ENCODE results near the gene SLC35B4.

Gene SLC35B4

DNA sequence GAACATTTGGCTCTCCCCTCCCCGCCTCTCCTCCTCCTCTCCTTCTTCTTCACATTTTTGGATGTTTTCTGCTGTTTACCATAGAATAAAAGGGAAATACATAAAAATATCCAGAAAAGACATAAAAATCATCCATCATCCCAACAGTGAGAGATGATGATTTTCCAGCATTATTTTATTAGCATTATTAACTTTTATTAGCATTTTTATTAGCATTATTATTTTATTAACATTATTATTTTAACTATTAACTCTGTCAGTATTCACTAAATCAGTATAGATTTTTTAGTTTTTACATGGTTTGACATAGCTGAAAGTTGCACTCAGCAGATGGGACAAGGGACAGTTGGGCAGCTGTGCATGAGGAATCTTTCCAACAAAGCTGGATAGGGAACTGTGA lies 16.2 kb upstream of the SLC35B4 start:
- TF ChIP-seq EGR1 (IDR thresholded peaks at IDR 0.05) (no peak), YY1 (IDR thresholded peaks at IDR 0.05; ENCODE audit: low read depth) (no peak), NFIC (IDR thresholded peaks at IDR 0.05) (no peak), EP300 (IDR thresholded peaks at IDR 0.05; ENCODE audit: borderline replicate concordance) (no peak), CEBPB (IDR thresholded peaks at IDR 0.05) (no peak), TAF1 (IDR thresholded peaks at IDR 0.05; ENCODE audit: low read depth) (no peak), TCF12 (IDR thresholded peaks at IDR 0.05; ENCODE audit: low read depth) (no peak), TEAD4 (IDR thresholded peaks at IDR 0.05) (no peak), ZBTB7A (IDR thresholded peaks at IDR 0.05; ENCODE audit: low read depth) (no peak), RAD21 (IDR thresholded peaks at IDR 0.05; ENCODE audit: low read depth) (no peak), FOXM1 (IDR thresholded peaks at IDR 0.05; ENCODE audit: borderline replicate concordance, low read depth) (no peak), CREB1 (IDR thresholded peaks at IDR 0.05; ENCODE audit: low read depth) (no peak)
- TF ChIP-seq, protein P1, sequence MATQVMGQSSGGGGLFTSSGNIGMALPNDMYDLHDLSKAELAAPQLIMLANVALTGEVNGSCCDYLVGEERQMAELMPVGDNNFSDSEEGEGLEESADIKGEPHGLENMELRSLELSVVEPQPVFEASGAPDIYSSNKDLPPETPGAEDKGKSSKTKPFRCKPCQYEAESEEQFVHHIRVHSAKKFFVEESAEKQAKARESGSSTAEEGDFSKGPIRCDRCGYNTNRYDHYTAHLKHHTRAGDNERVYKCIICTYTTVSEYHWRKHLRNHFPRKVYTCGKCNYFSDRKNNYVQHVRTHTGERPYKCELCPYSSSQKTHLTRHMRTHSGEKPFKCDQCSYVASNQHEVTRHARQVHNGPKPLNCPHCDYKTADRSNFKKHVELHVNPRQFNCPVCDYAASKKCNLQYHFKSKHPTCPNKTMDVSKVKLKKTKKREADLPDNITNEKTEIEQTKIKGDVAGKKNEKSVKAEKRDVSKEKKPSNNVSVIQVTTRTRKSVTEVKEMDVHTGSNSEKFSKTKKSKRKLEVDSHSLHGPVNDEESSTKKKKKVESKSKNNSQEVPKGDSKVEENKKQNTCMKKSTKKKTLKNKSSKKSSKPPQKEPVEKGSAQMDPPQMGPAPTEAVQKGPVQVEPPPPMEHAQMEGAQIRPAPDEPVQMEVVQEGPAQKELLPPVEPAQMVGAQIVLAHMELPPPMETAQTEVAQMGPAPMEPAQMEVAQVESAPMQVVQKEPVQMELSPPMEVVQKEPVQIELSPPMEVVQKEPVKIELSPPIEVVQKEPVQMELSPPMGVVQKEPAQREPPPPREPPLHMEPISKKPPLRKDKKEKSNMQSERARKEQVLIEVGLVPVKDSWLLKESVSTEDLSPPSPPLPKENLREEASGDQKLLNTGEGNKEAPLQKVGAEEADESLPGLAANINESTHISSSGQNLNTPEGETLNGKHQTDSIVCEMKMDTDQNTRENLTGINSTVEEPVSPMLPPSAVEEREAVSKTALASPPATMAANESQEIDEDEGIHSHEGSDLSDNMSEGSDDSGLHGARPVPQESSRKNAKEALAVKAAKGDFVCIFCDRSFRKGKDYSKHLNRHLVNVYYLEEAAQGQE (IDR thresholded peaks at IDR 0.05; ENCODE audit: low read depth): no peak
- TF ChIP-seq, protein P2, sequence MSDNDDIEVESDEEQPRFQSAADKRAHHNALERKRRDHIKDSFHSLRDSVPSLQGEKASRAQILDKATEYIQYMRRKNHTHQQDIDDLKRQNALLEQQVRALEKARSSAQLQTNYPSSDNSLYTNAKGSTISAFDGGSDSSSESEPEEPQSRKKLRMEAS (IDR thresholded peaks at IDR 0.05): no peak
- TF ChIP-seq, protein P3, sequence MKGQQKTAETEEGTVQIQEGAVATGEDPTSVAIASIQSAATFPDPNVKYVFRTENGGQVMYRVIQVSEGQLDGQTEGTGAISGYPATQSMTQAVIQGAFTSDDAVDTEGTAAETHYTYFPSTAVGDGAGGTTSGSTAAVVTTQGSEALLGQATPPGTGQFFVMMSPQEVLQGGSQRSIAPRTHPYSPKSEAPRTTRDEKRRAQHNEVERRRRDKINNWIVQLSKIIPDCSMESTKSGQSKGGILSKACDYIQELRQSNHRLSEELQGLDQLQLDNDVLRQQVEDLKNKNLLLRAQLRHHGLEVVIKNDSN (IDR thresholded peaks at IDR 0.05): no peak

DNA sequence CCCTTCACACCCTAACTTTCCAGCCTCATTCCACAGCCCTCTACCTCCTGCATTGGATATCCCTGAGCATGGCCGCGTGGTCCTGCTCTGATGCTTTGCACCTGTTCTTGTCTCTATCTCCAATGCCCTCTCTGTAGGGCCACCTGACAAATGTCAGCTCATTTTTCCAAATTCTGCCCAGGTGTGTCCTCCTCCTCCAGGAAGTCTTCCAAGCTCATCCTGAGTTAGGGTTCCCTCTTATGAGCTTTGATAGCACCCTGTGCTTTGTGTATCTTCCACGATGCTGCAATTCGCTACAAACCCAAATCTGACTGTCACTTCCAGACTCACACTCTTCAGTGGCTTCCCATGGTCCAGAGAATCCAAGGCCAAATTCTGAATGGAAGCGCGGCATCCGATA lies 14.7 kb upstream of the SLC35B4 start:
- TF ChIP-seq, protein P2 (IDR thresholded peaks at IDR 0.05): no peak
- no peak for TF ChIP-seq CEBPB (IDR thresholded peaks at IDR 0.05)
- no peak for TF ChIP-seq TCF12 (IDR thresholded peaks at IDR 0.05; ENCODE audit: low read depth)
- TF ChIP-seq NFIC (IDR thresholded peaks at IDR 0.05): no peak
- TF ChIP-seq EGR1 (IDR thresholded peaks at IDR 0.05): no peak
- no peak for TF ChIP-seq TEAD4 (IDR thresholded peaks at IDR 0.05)
- TF ChIP-seq FOXM1 (IDR thresholded peaks at IDR 0.05; ENCODE audit: borderline replicate concordance, low read depth): no peak
- TF ChIP-seq EP300 (IDR thresholded peaks at IDR 0.05; ENCODE audit: borderline replicate concordance): no peak
- TF ChIP-seq, protein P1 (IDR thresholded peaks at IDR 0.05; ENCODE audit: low read depth): no peak
- no peak for TF ChIP-seq RAD21 (IDR thresholded peaks at IDR 0.05; ENCODE audit: low read depth)
- TF ChIP-seq TAF1 (IDR thresholded peaks at IDR 0.05; ENCODE audit: low read depth): no peak
- TF ChIP-seq CREB1 (IDR thresholded peaks at IDR 0.05; ENCODE audit: low read depth): no peak
- no peak for TF ChIP-seq YY1 (IDR thresholded peaks at IDR 0.05; ENCODE audit: low read depth)
- TF ChIP-seq, protein P3 (IDR thresholded peaks at IDR 0.05): no peak
- no peak for TF ChIP-seq ZBTB7A (IDR thresholded peaks at IDR 0.05; ENCODE audit: low read depth)

DNA sequence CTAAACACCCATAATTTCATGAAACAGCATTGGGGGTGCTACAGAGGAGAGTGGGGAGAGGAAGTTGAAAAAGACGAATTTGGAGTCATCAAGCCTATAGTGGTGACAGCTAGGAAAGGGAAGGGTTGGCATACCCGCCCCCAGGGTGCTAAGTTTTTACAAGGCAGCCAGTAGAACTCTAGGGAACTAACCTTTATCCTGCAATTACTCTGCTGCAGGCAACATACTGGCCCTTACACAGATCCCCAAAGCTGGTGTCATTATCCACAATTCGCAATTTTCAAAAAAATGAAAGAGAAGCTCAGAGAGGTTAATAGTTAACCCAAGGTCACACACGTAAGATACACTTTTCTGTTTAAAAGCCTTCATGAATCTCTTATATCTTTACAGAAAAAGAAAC lies 14.2 kb upstream of the SLC35B4 start:
- TF ChIP-seq RAD21 (IDR thresholded peaks at IDR 0.05; ENCODE audit: low read depth) (no peak), CREB1 (IDR thresholded peaks at IDR 0.05; ENCODE audit: low read depth) (no peak), FOXM1 (IDR thresholded peaks at IDR 0.05; ENCODE audit: borderline replicate concordance, low read depth) (no peak), CEBPB (IDR thresholded peaks at IDR 0.05) (no peak), TEAD4 (IDR thresholded peaks at IDR 0.05) (no peak), EP300 (IDR thresholded peaks at IDR 0.05; ENCODE audit: borderline replicate concordance) (no peak)
- TF ChIP-seq, protein P3 (IDR thresholded peaks at IDR 0.05): no peak
- TF ChIP-seq, protein P1 (IDR thresholded peaks at IDR 0.05; ENCODE audit: low read depth): no peak
- TF ChIP-seq, protein P2 (IDR thresholded peaks at IDR 0.05): no peak
